ENCODE results near the gene DENND4C.

Gene DENND4C

DNA sequence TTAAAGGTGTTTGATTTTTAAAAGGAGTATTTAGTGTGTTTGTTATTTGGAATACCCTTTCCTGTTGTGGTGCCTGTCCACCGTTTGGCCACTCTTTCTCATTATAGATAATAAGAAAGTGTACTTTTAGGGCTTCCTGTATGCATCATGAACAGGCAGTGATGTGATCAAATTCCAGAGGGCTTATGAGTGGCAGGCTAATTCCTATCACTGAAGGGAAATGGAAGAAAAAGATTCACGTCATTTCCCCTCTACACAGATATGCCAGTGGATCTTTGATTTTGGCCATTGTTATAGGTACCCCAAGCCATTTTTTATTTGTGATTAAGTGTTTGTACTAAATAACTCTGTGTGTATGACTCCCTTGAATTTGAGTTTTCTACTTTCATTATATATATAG lies 112.5 kb downstream of the DENND4C start:
- Histone ChIP-seq H3K27me3 (replicated peaks) (no peaks in the 10 kb centered on the region), H3K4me3 (ENCODE audit: low read depth, low read length) (no peak overlapping the region), H3K36me3 (replicated peaks) (peaks cover 11% of the 10 kb centered on the region), H3K27ac (no peak overlapping the region)
- TF ChIP-seq, protein P1, sequence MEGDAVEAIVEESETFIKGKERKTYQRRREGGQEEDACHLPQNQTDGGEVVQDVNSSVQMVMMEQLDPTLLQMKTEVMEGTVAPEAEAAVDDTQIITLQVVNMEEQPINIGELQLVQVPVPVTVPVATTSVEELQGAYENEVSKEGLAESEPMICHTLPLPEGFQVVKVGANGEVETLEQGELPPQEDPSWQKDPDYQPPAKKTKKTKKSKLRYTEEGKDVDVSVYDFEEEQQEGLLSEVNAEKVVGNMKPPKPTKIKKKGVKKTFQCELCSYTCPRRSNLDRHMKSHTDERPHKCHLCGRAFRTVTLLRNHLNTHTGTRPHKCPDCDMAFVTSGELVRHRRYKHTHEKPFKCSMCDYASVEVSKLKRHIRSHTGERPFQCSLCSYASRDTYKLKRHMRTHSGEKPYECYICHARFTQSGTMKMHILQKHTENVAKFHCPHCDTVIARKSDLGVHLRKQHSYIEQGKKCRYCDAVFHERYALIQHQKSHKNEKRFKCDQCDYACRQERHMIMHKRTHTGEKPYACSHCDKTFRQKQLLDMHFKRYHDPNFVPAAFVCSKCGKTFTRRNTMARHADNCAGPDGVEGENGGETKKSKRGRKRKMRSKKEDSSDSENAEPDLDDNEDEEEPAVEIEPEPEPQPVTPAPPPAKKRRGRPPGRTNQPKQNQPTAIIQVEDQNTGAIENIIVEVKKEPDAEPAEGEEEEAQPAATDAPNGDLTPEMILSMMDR (IDR thresholded peaks at IDR 0.05; ENCODE audit: low read depth, low read length, missing control alignments) = no peak
- in situ Hi-C loops (cut with HindIII; ENCODE audit: low pct_ligation_motif_present, low sequenced_read_pairs) = no loop called here
- peak; percentile 5 for DNase-seq

DNA sequence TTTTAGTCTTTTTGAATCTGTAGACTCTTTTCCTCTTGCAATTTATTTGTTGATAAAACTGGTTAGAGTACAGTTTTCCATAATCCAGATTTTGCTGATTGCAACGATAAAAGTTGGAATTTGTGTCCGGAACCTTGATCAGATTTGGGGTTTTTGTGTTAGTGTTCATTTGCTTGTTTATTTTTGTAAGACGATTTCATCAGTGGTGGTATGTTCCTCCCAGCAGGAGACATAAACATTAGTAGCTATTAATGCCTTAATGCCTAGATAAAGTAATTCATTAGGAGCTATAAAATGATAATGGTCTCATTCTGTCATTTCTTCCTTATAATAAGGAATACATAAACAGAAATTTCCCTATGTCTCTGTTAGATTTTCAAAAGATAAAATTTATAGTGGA lies 128.2 kb downstream of the DENND4C start:
- no peak for DNase-seq
- H3K4me3 ChIP-seq (ENCODE audit: low read depth, low read length) = no peak overlapping the region
- H3K27ac ChIP-seq = no peak overlapping the region
- in situ Hi-C loops (cut with HindIII; ENCODE audit: low pct_ligation_motif_present, low sequenced_read_pairs) = no loop called here
- TF ChIP-seq, protein P1 (IDR thresholded peaks at IDR 0.05; ENCODE audit: low read depth, low read length, missing control alignments) = no peak
- peaks cover 13% of the 10 kb centered on the region for H3K36me3 ChIP-seq (replicated peaks)
- H3K27me3 ChIP-seq (replicated peaks) = no peaks in the 10 kb centered on the region

- Histone ChIP-seq H3K4me3 (ENCODE audit: low read depth, low read length) (no peak overlapping the region), H3K36me3 (replicated peaks) (peaks cover 16% of the 10 kb centered on the region), H3K27me3 (replicated peaks) (no peaks in the 10 kb centered on the region), H3K27ac (no peak overlapping the region)
- TF ChIP-seq, protein P1 (IDR thresholded peaks at IDR 0.05; ENCODE audit: low read depth, low read length, missing control alignments) = no peak
- DNase-seq = no peak
- in situ Hi-C loops (cut with HindIII; ENCODE audit: low pct_ligation_motif_present, low sequenced_read_pairs) = no loop called here
Observed at GRCh38 chr9:19369107-19369506, 138.6 kb downstream of the DENND4C start.

DNA sequence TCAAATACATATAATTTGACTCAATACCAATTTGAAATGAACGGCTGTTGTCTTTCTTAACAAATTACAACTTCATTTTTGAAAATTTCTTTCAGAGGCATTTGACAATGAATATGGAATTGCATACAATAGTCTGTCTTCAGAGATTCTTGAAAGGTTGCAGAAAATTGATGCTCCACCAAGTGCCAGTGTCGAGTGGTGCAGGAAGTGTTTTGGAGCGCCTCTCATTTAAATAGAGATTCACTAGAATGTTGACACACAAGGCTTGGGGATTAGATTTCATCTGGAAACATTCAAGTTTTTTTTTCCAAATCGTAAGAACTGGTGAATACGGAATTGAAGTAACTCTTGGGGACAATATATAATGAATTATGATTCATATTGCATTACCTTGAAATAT lies 141.4 kb downstream of the DENND4C start:
- Histone ChIP-seq H3K36me3 (replicated peaks) (peaks cover 43% of the 10 kb centered on the region), H3K27me3 (replicated peaks) (no peaks in the 10 kb centered on the region), H3K4me3 (ENCODE audit: low read depth, low read length) (no peak overlapping the region), H3K27ac (no peak overlapping the region)
- DNase-seq = no peak
- in situ Hi-C loops (cut with HindIII; ENCODE audit: low pct_ligation_motif_present, low sequenced_read_pairs) = no loop called here
- TF ChIP-seq, protein P1 (IDR thresholded peaks at IDR 0.05; ENCODE audit: low read depth, low read length, missing control alignments) = peak; percentile 34

GRCh38 chr9:19372567-19372966 lies 142.1 kb downstream of the DENND4C start:
- no peaks in the 10 kb centered on the region for H3K27me3 ChIP-seq (replicated peaks)
- no peak for DNase-seq
- TF ChIP-seq, protein P1 (IDR thresholded peaks at IDR 0.05; ENCODE audit: low read depth, low read length, missing control alignments) = no peak
- in situ Hi-C loops (cut with HindIII; ENCODE audit: low pct_ligation_motif_present, low sequenced_read_pairs) = no loop called here
- H3K4me3 ChIP-seq (ENCODE audit: low read depth, low read length) = no peak overlapping the region
- H3K36me3 ChIP-seq (replicated peaks) = peaks cover 49% of the 10 kb centered on the region
- H3K27ac ChIP-seq = no peak overlapping the region

GRCh38 chr9:19373527-19373926 lies 143.0 kb downstream of the DENND4C start:
- Histone ChIP-seq H3K4me3 (ENCODE audit: low read depth, low read length) (no peak overlapping the region), H3K36me3 (replicated peaks) (peaks cover 58% of the 10 kb centered on the region), H3K27me3 (replicated peaks) (no peaks in the 10 kb centered on the region), H3K27ac (no peak overlapping the region)
- TF ChIP-seq, protein P1 (IDR thresholded peaks at IDR 0.05; ENCODE audit: low read depth, low read length, missing control alignments) = no peak
- in situ Hi-C loops (cut with HindIII; ENCODE audit: low pct_ligation_motif_present, low sequenced_read_pairs) = no loop called here
- DNase-seq = no peak

Data from brain microvascular endothelial cell (primary cell).